Breast epithelium (tissue), 4 donors: ENCODE measurements around the gene CTNND2. TPM values are rescaled to one million over a fixed set of nuclear protein-coding genes. Genes with fewer than 3 reads are reported as not detected.
"Not testable (repeated sequence)": the region's sequence is repeated elsewhere in the genome, so short reads cannot be mapped to it uniquely, and the experiment has no call there.

ENCODE experiments used
- DNase-seq, 2 donors: peaks; one replicate each; pipeline ENCODE4 v3.0.0-alpha.2; 2019; ENCODE audit warnings: low spot score in 2 of 2
- H3K27ac ChIP-seq, 2 donors: fragments of 200-600 bp; sonication (generic) in 1 of 2; one replicate each; pipeline ENCODE4 v1.5.1; 2016 to 2019; ENCODE audit warnings: mild to moderate bottlenecking in 1 of 2
- H3K27me3 ChIP-seq, 2 donors: fragments of 200-600 bp; sonication (generic) in 1 of 2; one replicate each; pipeline versions ENCODE4 v1.5.1 to v1.6.0; 2017 to 2019; ENCODE audit warnings: control low read depth in 1 of 2, mild to moderate bottlenecking in 1 of 2
- H3K36me3 ChIP-seq: fragments of 200-600 bp; one replicate; pipeline ENCODE4 v1.5.1; 2019
- H3K4me1 ChIP-seq, 2 donors: fragments of 200-600 bp; sonication (generic); one replicate each; pipeline ENCODE4 v1.5.1; 2016 to 2019; ENCODE audit warnings: control low read depth in 1 of 2
- H3K4me3 ChIP-seq, 3 donors: fragments of 200-600 bp; sonication (generic); 1 replicate in 2 of 3; 2 replicates in 1 of 3; pipeline ENCODE4 v1.5.1; 2016 to 2019; ENCODE audit warnings: mild to moderate bottlenecking in 3 of 3, moderate library complexity in 2 of 3
- H3K9me3 ChIP-seq, 2 donors: fragments of 200-600 bp; sonication (generic) in 1 of 2; one replicate each; pipeline ENCODE4 v1.5.1; 2016 to 2019; ENCODE audit warnings: control low read depth in 1 of 2
- POLR2A ChIP-seq: fragments of 450-650 bp; IDR thresholded peaks from one replicate; pipeline ENCODE4 v1.6.1; 2016; ENCODE audit warnings: antibody characterized with exemption, mild to moderate bottlenecking, moderate library complexity
- POLR2AphosphoS5 ChIP-seq, 3 donors: sonication (generic); formaldehyde crosslinking; IDR thresholded peaks; one replicate each; pipeline ENCODE4 v1.6.1; 2017; ENCODE audit warnings: antibody characterized with exemption in 3 of 3
- intact Hi-C: fragments of 100-400 bp; cut with DNase I; formaldehyde crosslinking; loops from one replicate; pipeline ENCODE4 v1.15.1; 2023; ENCODE audit warnings: low total_unique reads
- total RNA-seq, 3 donors: library from RNA; depleted of rRNA; stranded (reverse); fragments of >200 nt; gene quantifications; one replicate each; pipeline ENCODE4 v1.1.0, GENCODE V29; 2016
- TF ChIP-seq, protein P1 (sequence below), 3 donors: fragments of 450-650 bp; IDR thresholded peaks; one replicate each; pipeline ENCODE4 v1.5.1; 2016 to 2017; ENCODE audit warnings: antibody characterized with exemption in 3 of 3, mild to moderate bottlenecking in 3 of 3, moderate library complexity in 3 of 3

Gene CTNND2
- total RNA-seq, 3 donors from 2014 or later: 3.3 to 6.0 TPM; not detected in 1

DNA sequence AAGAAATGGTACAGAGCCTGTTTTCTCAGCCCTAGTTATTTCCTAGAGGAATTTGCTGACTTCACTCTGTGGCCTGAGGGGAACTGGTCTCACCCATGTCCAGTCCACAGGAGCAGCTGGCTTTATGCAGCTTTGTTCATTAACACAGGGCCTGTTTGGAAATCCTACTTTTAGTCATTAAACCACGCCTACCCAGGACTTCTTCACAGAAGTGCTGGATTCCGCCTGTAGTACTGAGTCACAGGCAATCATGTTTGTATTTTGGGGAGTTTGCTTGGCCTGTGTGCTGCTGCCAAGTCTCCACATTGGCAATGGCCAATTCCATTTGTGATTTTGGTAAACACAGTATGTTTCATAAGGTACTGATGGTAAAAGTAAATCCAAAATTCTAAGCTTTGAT, 52.8 kb downstream of the CTNND2 start:
- H3K4me3 ChIP-seq: no peak overlapping the region
- H3K27ac ChIP-seq: no peak overlapping the region
- DNase-seq: peak in 1 of 2 donors; percentile 32
- intact Hi-C loops: no loop called here
- H3K9me3 ChIP-seq: no peaks in the 10 kb centered on the region
- no peaks in the 10 kb centered on the region for H3K4me1 ChIP-seq
- no peaks in the 10 kb centered on the region for H3K27me3 ChIP-seq
- no peak for TF ChIP-seq POLR2AphosphoS5 (IDR thresholded peaks at IDR 0.05)
- TF ChIP-seq, protein P1, sequence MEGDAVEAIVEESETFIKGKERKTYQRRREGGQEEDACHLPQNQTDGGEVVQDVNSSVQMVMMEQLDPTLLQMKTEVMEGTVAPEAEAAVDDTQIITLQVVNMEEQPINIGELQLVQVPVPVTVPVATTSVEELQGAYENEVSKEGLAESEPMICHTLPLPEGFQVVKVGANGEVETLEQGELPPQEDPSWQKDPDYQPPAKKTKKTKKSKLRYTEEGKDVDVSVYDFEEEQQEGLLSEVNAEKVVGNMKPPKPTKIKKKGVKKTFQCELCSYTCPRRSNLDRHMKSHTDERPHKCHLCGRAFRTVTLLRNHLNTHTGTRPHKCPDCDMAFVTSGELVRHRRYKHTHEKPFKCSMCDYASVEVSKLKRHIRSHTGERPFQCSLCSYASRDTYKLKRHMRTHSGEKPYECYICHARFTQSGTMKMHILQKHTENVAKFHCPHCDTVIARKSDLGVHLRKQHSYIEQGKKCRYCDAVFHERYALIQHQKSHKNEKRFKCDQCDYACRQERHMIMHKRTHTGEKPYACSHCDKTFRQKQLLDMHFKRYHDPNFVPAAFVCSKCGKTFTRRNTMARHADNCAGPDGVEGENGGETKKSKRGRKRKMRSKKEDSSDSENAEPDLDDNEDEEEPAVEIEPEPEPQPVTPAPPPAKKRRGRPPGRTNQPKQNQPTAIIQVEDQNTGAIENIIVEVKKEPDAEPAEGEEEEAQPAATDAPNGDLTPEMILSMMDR (IDR thresholded peaks at IDR 0.05): no peak
- TF ChIP-seq POLR2A: no peak
- no peaks in the 10 kb centered on the region for H3K36me3 ChIP-seq

DNA sequence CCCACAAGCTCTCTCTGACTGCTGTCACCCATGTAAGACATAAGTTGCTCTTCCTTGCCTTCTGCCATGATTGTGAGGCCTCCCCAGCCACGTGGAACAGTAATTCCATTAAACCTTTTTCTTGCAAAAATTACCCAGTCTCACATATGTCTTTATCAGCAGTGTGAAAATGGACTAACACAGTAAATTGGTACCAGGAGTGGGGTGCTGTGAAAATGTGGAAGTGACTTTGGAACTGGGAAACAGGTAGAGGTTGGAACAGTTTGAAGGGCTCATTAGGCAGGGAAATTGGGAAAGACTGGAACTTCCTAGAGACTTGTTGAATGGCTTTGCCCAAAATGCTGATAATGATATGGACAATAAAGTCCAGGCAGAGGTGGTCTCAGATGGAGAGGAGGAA, 75.7 kb downstream of the CTNND2 start:
- peaks cover 7 to 28% of the 10 kb centered on the region in 2 donors for H3K9me3 ChIP-seq
- H3K4me3 ChIP-seq, H3K36me3 ChIP-seq, DNase-seq, H3K27ac ChIP-seq, H3K27me3 ChIP-seq, intact Hi-C loops, H3K4me1 ChIP-seq: not testable (repeated sequence)

- Histone ChIP-seq H3K27ac (no peak overlapping the region), H3K9me3 (peaks cover 0 to 4% of the 10 kb centered on the region in 2 donors), H3K36me3 (no peaks in the 10 kb centered on the region), H3K27me3 (no peaks in the 10 kb centered on the region), H3K4me3 (no peak overlapping the region), H3K4me1 (no peaks in the 10 kb centered on the region)
- TF ChIP-seq POLR2A (no peak), POLR2AphosphoS5 (IDR thresholded peaks at IDR 0.05) (no peak)
- TF ChIP-seq, protein P1 (IDR thresholded peaks at IDR 0.05): no peak
- DNase-seq: no peak
- intact Hi-C loops: no loop called here
Measured at GRCh38 chr5:11822598-11822997, 81.6 kb downstream of the CTNND2 start.

DNA sequence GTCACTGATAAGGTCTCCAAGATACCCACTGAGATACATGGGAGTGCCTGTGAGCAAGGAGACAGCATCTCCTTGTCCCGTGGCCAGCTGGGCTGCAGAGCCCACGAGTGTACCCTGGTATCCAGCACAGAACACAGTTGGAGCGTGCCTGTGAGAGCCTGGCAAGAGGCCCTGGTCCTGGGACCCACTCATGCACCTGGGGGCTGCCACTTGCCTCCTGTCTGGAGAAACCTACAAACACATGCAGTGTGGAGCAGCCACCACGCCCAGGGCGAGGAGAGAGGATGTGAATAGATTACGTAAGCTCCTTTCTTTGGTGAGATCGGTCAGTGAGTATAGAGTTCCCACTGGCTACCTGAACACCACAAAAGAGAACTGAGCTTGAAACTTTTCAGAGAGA, 88.3 kb downstream of the CTNND2 start:
- intact Hi-C loops: no loop called here
- H3K36me3 ChIP-seq: no peaks in the 10 kb centered on the region
- no peak for DNase-seq
- no peak for TF ChIP-seq POLR2AphosphoS5 (IDR thresholded peaks at IDR 0.05)
- TF ChIP-seq, protein P1 (IDR thresholded peaks at IDR 0.05): no peak
- TF ChIP-seq POLR2A: no peak
- no peak overlapping the region for H3K27ac ChIP-seq
- H3K27me3 ChIP-seq: no peaks in the 10 kb centered on the region
- no peaks in the 10 kb centered on the region for H3K4me1 ChIP-seq
- H3K4me3 ChIP-seq: no peak overlapping the region
- H3K9me3 ChIP-seq: no peaks in the 10 kb centered on the region

DNA sequence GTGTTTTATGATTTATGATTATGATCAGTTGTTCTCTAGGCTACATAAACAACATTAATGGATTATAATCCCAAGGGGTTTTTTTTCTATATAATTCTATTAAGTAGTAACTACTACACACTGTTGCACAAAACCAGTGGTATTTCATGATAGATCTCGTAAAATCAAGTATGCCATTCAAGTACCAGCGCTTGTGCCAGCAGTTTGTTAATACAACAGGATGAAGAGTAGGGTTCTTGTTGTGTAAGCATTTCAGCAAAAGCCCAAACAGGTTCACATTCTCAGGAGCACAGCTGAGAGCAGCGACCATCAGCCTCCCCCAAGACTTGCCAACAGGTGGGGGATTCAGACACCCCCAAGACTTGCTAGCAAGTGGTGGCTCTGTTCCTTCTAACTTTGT, 88.8 kb downstream of the CTNND2 start:
- DNase-seq: no peak
- intact Hi-C loops: no loop called here
- Histone ChIP-seq H3K4me3 (no peak overlapping the region), H3K27ac (no peak overlapping the region), H3K36me3 (no peaks in the 10 kb centered on the region), H3K4me1 (no peaks in the 10 kb centered on the region), H3K9me3 (no peaks in the 10 kb centered on the region), H3K27me3 (no peaks in the 10 kb centered on the region)
- TF ChIP-seq POLR2A: no peak
- TF ChIP-seq, protein P1 (IDR thresholded peaks at IDR 0.05): no peak
- TF ChIP-seq POLR2AphosphoS5 (IDR thresholded peaks at IDR 0.05): no peak

DNA sequence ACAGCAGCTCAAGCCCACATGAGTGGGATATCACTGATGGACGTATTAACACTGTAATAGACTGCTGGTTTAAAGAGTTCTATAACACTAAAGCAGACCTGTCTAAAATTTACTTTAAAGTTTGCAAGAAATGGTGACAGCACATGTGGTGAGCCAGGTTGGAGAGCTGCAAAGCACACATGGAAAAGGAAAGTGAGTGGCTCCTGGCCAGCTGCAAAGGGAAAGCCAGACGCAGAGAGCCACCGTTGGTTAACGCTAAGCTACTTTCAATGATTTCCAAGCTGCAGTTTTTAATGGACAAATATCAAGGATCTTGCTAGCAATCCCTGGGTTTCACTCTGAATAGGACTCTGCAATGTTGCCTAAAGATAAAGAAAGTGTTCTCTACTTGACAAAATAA, 89.9 kb downstream of the CTNND2 start:
- Histone ChIP-seq H3K27me3 (no peaks in the 10 kb centered on the region), H3K4me1 (no peaks in the 10 kb centered on the region), H3K27ac (no peak overlapping the region), H3K4me3 (no peak overlapping the region), H3K36me3 (no peaks in the 10 kb centered on the region), H3K9me3 (no peaks in the 10 kb centered on the region)
- no peak for TF ChIP-seq POLR2A
- TF ChIP-seq, protein P1 (IDR thresholded peaks at IDR 0.05): no peak
- TF ChIP-seq POLR2AphosphoS5 (IDR thresholded peaks at IDR 0.05): no peak
- intact Hi-C loops: no loop called here
- DNase-seq: no peak
